Liver (tissue), 9 donors: ENCODE data around the gene EXOSC6. TPM values are rescaled to one million over a fixed set of nuclear protein-coding genes. Genes with fewer than 3 reads are reported as not detected.
"Not testable (repeated sequence)": the region's sequence is repeated elsewhere in the genome, so short reads cannot be mapped to it uniquely, and the experiment has no call there.

Experiments
- DNase-seq: peaks from one replicate; pipeline ENCODE4 v3.0.0-alpha.2; 2017; ENCODE audit warnings: low spot score
- H3K27ac ChIP-seq, 2 donors: one replicate each; pipeline ENCODE4 v1.7.0; 2013; ENCODE audit warnings: inconsistent platforms in 2 of 2, low read length in 2 of 2, control low read depth in 1 of 2, low read depth in 1 of 2, mild to moderate bottlenecking in 1 of 2
- H3K27me3 ChIP-seq, 4 donors: one replicate each; pipeline versions ENCODE4 v1.6.1 to v1.7.0; 2013; ENCODE audit warnings: low read length in 3 of 4, inconsistent platforms in 1 of 4, mild to moderate bottlenecking in 1 of 4, moderate library complexity in 1 of 4; ENCODE audit not compliant: control insufficient read depth in 4 of 4, insufficient read depth in 4 of 4
- H3K36me3 ChIP-seq, 4 donors: one replicate each; pipeline versions ENCODE4 v1.6.1 to v1.7.0; 2013; ENCODE audit warnings: low read length in 3 of 4, mild to moderate bottlenecking in 3 of 4, low read depth in 1 of 4, moderate library complexity in 1 of 4; ENCODE audit not compliant: control insufficient read depth in 4 of 4, insufficient read depth in 3 of 4
- H3K4me1 ChIP-seq, 4 donors: one replicate each; pipeline versions ENCODE4 v1.6.1 to v1.7.0; 2013; ENCODE audit warnings: low read length in 3 of 4, mild to moderate bottlenecking in 3 of 4, moderate library complexity in 1 of 4; ENCODE audit not compliant: control insufficient read depth in 4 of 4, insufficient read depth in 4 of 4
- H3K4me3 ChIP-seq, 3 donors: one replicate each; pipeline versions ENCODE4 v1.6.1 to v1.7.0; 2013; ENCODE audit warnings: low read length in 3 of 3, control low read depth in 1 of 3, low read depth in 1 of 3, mild to moderate bottlenecking in 1 of 3
- H3K9ac ChIP-seq, 2 donors: one replicate each; pipeline ENCODE4 v1.7.0; 2013; ENCODE audit warnings: low read length in 2 of 2, mild to moderate bottlenecking in 2 of 2, moderate library complexity in 2 of 2, control low read depth in 1 of 2, low read depth in 1 of 2
- H3K9me3 ChIP-seq, 4 donors: one replicate each; pipeline versions ENCODE4 v1.6.1 to v1.7.0; 2013; ENCODE audit warnings: low read length in 3 of 4; ENCODE audit not compliant: control insufficient read depth in 4 of 4
- HNF4A ChIP-seq, 2 donors: conservative IDR thresholded peaks; 2 replicates each; pipeline ENCODE4 v1.6.1; 2016; ENCODE audit warnings: antibody characterized with exemption in 2 of 2, mild to moderate bottlenecking in 2 of 2
- RXRA ChIP-seq, 2 donors: IDR thresholded peaks; 2 replicates each; pipeline ENCODE4 v1.6.1; 2017 to 2018; ENCODE audit warnings: antibody characterized with exemption in 2 of 2, mild to moderate bottlenecking in 1 of 2
- WGBS: extraction: QIAGEN DNeasy Blood & Tissue Kit; methylation state at CpG from one replicate; pipeline ENCODE4 v1.1.7; 2013; 5-methylcytosine and 5-hydroxymethylcytosine counted together
- polyA plus RNA-seq, 2 donors: library from polyadenylated mRNA; stranded (reverse) in 1 of 2; unstranded in 1 of 2; fragments of 200-250 nt in 1 of 2; fragments of >200 nt in 1 of 2; fragmentation: Nextera tagmentation in 1 of 2; extraction: Ambion mirVana in 1 of 2; gene quantifications; one replicate each; pipeline versions ENCODE4 v1.2.1 to v1.2.3, GENCODE V29; 2013 to 2015
- total RNA-seq, 2 donors: library from RNA; depleted of rRNA; stranded (reverse); fragments of >200 nt; gene quantifications; one replicate each; pipeline ENCODE4 v1.2.3, GENCODE V29; 2014
- donor health status: healthy.
- donor health status: healthy.
- donor health status: healthy.
- donor health status: healthy.
- donor health status: healthy.

The EXOSC6 gene
- total and polyA plus RNA-seq, 4 donors: 3.7 to 16.4 (median 9.0) TPM

DNA sequence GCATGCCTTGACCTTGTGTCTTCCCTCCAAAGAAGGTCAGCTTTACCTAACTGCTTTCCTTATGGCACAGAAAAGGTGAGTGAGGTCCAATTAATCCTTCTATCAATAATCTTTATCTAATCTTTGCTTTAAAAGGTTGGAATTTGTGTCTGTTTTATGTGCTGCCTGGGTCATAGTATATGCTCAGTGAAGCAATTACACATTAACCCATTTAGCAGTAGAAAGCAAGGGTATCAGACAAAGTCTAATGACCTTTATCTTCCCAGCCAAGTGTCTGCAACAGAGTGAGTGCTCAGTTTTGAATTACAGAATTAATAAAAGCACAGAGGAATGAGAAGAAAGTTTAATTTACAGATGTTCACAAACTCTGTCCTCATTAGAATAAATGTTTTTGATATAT, 25.7 kb downstream of the EXOSC6 start:
- TF ChIP-seq HNF4A (conservative IDR thresholded peaks at IDR 0.05) (peak; percentile 66 to 68), RXRA (IDR thresholded peaks at IDR 0.05) (peak; percentile 52 to 57)
- H3K27me3 ChIP-seq, H3K9ac ChIP-seq, H3K36me3 ChIP-seq, H3K4me3 ChIP-seq, DNase-seq, H3K9me3 ChIP-seq: not testable (repeated sequence)
- Histone ChIP-seq H3K4me1 (peaks cover 0 to 12% (median 3%) of the 10 kb centered on the region in 4 donors), H3K27ac (peak overlapping the region in 1 of 2 donors; percentile 25)

DNA sequence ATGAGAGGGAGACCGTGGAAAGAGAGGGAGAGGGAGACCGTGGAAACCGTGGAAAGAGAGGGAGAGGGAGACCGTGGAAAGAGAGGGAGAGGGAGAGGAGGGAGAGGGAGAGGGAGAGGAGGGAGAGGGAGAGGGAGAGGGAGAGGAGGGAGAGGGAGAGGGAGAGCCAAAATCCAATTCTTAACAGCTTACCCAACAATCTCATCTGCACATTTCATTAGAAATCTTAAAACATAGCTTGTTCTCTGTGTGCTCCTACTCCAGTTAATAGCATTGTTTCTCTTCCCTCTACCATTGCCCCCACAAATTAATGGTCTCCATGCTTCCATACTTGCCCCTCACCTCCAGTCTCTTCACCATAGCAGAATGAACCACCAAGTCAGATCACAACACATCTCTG, 26.3 kb downstream of the EXOSC6 start:
- not testable (repeated sequence) for H3K36me3 ChIP-seq, H3K27ac ChIP-seq, H3K9me3 ChIP-seq, H3K9ac ChIP-seq, H3K27me3 ChIP-seq, H3K4me3 ChIP-seq, DNase-seq
- H3K4me1 ChIP-seq: peaks cover 0 to 12% (median 3%) of the 10 kb centered on the region in 4 donors
- 84% methylated on average over 4 of the region's 4 CpGs for WGBS

DNA sequence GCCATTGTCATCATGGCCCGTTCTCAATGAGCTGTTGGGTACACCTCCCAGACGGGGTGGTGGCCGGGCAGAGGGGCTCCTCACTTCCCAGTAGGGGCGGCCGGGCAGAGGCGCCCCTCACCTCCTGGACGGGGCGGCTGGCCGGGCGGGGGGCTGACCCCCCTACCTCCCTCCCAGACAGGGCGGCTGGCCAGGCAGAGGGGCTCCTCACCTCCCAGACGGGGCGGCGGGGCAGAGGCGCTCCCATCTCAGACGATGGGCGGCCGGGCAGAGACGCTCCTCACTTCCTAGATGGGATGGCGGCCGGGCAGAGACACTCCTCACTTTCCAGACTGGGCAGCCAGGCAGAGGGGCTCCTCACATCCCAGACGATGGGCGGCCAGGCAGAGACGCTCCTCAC, 27.1 kb downstream of the EXOSC6 start:
- WGBS: 98% methylated on average over 19 of the region's 24 CpGs
- H3K36me3 ChIP-seq: not testable (repeated sequence)

DNA sequence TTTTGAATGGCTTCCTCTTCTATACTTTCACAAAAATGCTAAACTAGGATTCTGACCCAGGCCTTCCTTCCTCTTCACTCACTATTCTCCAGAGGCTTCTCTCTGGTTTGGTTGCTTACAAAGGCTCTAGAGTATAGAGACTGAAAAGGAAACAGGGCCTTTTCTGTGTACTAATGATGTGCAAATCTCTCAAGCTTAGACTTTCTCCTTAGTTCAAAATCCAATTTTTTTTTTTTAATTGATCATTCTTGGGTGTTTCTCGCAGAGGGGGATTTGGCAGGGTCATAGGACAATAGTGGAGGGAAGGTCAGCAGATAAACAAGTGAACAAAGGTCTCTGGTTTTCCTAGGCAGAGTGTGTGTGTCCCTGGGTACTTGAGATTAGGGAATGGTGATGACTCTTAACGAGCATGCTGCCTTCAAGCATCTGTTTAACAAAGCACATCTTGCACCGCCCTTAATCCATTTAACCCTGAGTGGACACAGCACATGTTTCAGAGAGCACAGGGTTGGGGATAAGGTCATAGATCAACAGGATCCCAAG, 27.7 kb downstream of the EXOSC6 start:
- not testable (repeated sequence) for H3K9me3 ChIP-seq, H3K27me3 ChIP-seq, H3K36me3 ChIP-seq, H3K4me3 ChIP-seq, H3K9ac ChIP-seq, H3K27ac ChIP-seq, DNase-seq
- WGBS: 27% methylated on average over 1 of the region's 3 CpGs
- H3K4me1 ChIP-seq: peaks cover 0 to 12% (median 3%) of the 10 kb centered on the region in 4 donors
- TF ChIP-seq HNF4A (conservative IDR thresholded peaks at IDR 0.05): peak; percentile 47 to 59

More for the DNA sequence above, 27.1 kb downstream of the EXOSC6 start:
- peaks cover 0 to 12% (median 3%) of the 10 kb centered on the region in 4 donors for H3K4me1 ChIP-seq
- not testable (repeated sequence) for H3K27me3 ChIP-seq, H3K27ac ChIP-seq, DNase-seq, H3K9me3 ChIP-seq, H3K4me3 ChIP-seq, H3K9ac ChIP-seq

DNA sequence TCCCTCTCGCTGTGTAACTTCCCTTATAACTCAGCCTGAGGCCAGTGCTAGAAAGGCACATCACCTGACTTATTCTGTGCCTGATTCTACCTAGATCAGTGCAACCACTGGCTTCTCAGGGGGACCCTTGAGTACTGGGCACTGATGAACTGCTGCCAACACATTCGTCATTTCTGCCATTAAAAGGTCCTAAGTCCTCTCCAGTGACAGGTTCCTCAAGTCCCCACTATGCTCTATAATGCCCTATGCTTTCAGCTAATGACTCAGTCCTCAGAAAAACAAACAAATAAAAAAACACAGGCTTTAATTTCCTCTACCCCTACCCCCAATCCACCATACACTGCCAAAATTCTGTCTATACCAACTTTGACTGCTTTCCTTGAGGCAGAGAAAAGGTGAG, 28.5 kb downstream of the EXOSC6 start:
- Histone ChIP-seq H3K4me1 (peaks cover 0 to 12% (median 3%) of the 10 kb centered on the region in 4 donors), H3K27ac (peak overlapping the region in 1 of 2 donors; percentile 25)
- DNase-seq, H3K27me3 ChIP-seq, H3K9ac ChIP-seq, H3K36me3 ChIP-seq, H3K4me3 ChIP-seq, H3K9me3 ChIP-seq: not testable (repeated sequence)
- WGBS: 20% methylated on average over 1 of the region's 2 CpGs

DNA sequence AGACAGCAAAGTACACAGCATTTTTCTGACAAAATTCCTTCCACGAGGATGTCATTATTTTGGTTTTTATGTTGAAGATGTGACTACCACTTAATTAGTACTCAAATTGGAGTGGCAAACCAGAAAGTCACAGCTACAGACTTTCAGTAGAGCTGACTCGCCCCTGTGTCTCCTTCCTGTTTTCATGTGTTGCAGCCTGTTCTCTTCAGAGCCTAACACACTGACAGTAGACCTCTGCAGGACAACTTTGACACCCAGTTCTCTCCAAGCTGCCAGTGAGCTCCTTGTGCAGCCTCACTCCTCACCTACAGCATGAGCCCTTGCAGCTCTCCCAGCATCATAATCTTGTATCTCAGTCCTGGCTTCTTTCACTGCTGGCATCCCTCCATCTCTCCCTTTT, 29.2 kb downstream of the EXOSC6 start:
- not testable (repeated sequence) for H3K9me3 ChIP-seq, H3K4me3 ChIP-seq, H3K27me3 ChIP-seq, H3K9ac ChIP-seq, H3K36me3 ChIP-seq, DNase-seq
- WGBS: 41% methylated on average over 2 of the region's 2 CpGs
- peaks cover 0 to 12% (median 3%) of the 10 kb centered on the region in 4 donors for H3K4me1 ChIP-seq
- peak overlapping the region in 1 of 2 donors; percentile 25 for H3K27ac ChIP-seq

DNA sequence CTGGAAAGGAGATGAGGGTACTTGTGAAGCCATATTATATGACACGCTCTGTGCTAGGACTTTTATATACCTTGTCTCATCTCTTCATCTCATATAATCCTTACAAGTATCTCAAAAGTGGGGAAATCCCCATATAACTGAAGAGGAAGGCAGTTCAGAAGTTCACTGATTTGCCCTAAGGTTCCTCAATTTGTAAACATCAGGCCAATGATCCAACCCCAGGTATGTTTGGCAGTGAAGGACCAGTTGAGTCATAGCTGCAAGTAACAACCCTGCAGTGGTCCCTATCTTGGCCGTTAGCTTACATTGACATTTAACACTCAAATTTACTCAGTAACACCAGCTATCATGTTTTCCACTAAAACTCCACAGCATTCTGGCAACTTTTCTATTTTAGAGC, 33.2 kb downstream of the EXOSC6 start:
- WGBS: 80% methylated on average over 2 of the region's 2 CpGs
- not testable (repeated sequence) for H3K9ac ChIP-seq, H3K27ac ChIP-seq, DNase-seq, H3K27me3 ChIP-seq, H3K4me1 ChIP-seq, H3K36me3 ChIP-seq, H3K9me3 ChIP-seq, H3K4me3 ChIP-seq

DNA sequence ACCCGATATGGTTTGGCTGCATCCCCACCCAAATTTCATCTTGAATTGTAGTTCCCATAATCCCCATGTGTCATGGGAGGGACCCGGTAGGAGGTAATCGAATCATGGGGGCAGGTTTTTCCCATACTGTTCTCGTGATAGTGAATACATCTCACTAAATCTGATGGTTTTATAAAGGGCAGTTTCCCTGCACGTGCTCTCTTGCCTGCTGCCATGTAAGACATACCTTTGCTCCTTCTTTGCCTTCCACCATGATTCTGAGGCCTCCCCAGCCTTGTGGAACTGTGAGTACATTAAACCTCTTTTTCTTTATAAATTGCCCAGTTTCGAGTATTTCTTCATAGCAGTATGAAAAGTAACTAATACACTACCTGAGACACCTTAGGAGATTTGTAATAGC, 45.4 kb downstream of the EXOSC6 start:
- WGBS: 96% methylated on average over 6 of the region's 6 CpGs
- not testable (repeated sequence) for H3K36me3 ChIP-seq, DNase-seq

More for the DNA sequence above, 45.4 kb downstream of the EXOSC6 start:
- not testable (repeated sequence) for H3K27ac ChIP-seq, H3K4me3 ChIP-seq, H3K27me3 ChIP-seq, H3K9ac ChIP-seq, H3K4me1 ChIP-seq, H3K9me3 ChIP-seq
